H9 (cell line): ENCODE data around the gene DAGLB. TPM values are rescaled to one million over a fixed set of nuclear protein-coding genes. Genes with fewer than 3 reads are reported as not detected.
"Not testable (repeated sequence)": the region's sequence is repeated elsewhere in the genome, so short reads cannot be mapped to it uniquely, and the experiment has no call there.

Experiments used
- DNase-seq: peaks from one replicate; pipeline ENCODE4 v3.0.0-alpha.2; 2017
- H2AFZ ChIP-seq: one replicate; pipeline ENCODE4 v1.6.1; 2013; ENCODE audit warnings: mild to moderate bottlenecking, low read length, control low read depth, moderate library complexity
- H2AK5ac ChIP-seq: 2 replicates; pipeline ENCODE4 v1.6.1; 2013; ENCODE audit warnings: low read length, control low read depth, mixed read lengths; ENCODE audit not compliant: insufficient read length
- H2BK120ac ChIP-seq: one replicate; pipeline ENCODE4 v1.6.1; 2013; ENCODE audit warnings: low read depth, mild to moderate bottlenecking, low read length, control low read depth, inconsistent platforms; ENCODE audit not compliant: poor library complexity, severe bottlenecking
- H2BK12ac ChIP-seq: 2 replicates; pipeline ENCODE4 v1.6.1; 2013; ENCODE audit warnings: low read length, control low read depth, mixed read lengths, low read depth; ENCODE audit not compliant: insufficient read length
- H2BK15ac ChIP-seq: 2 replicates; pipeline ENCODE4 v1.6.1; 2013; ENCODE audit warnings: low read depth, low read length, control low read depth
- H2BK20ac ChIP-seq: one replicate; pipeline ENCODE4 v1.6.1; 2013; ENCODE audit warnings: low read depth, mild to moderate bottlenecking, low read length, control low read depth, inconsistent platforms; ENCODE audit not compliant: poor library complexity, severe bottlenecking
- H2BK5ac ChIP-seq: 2 replicates; pipeline ENCODE4 v1.6.1; 2013; ENCODE audit warnings: low read length, control low read depth, mixed read lengths; ENCODE audit not compliant: insufficient read length
- H3K14ac ChIP-seq: 2 replicates; pipeline ENCODE4 v1.6.1; 2013; ENCODE audit warnings: low read length, control low read depth; ENCODE audit not compliant: insufficient read depth
- H3K18ac ChIP-seq: 2 replicates; pipeline ENCODE4 v1.6.1; 2013; ENCODE audit warnings: low read depth, mild to moderate bottlenecking, mixed read lengths, low read length, control low read depth; ENCODE audit not compliant: insufficient read length
- H3K23ac ChIP-seq: 2 replicates; pipeline ENCODE4 v1.6.1; 2013; ENCODE audit warnings: low read length, control low read depth, mixed read lengths, low read depth; ENCODE audit not compliant: insufficient read length
- H3K23me2 ChIP-seq: 2 replicates; pipeline ENCODE4 v1.6.1; 2013; ENCODE audit warnings: low read depth, mild to moderate bottlenecking, mixed read lengths, low read length, control low read depth; ENCODE audit not compliant: insufficient read length, poor library complexity, severe bottlenecking
- H3K27ac ChIP-seq: 2 replicates; pipeline ENCODE4 v1.5.1; 2013; ENCODE audit warnings: low read length, control low read depth, mixed read lengths, low read depth; ENCODE audit not compliant: insufficient read length
- H3K27me3 ChIP-seq: 2 replicates; pipeline ENCODE4 v1.6.1; 2013; ENCODE audit warnings: low read length, control low read depth, inconsistent platforms; ENCODE audit not compliant: insufficient read depth
- H3K4ac ChIP-seq: 2 replicates; pipeline ENCODE4 v1.6.1; 2013; ENCODE audit warnings: low read depth, mild to moderate bottlenecking, control low read depth, inconsistent platforms, low read length, moderate library complexity
- H3K4me1 ChIP-seq: 2 replicates; pipeline ENCODE4 v1.6.1; 2013; ENCODE audit warnings: low read length, control low read depth, inconsistent platforms; ENCODE audit not compliant: insufficient read depth
- H3K4me2 ChIP-seq: 2 replicates; pipeline ENCODE4 v1.6.1; 2013; ENCODE audit warnings: low read length, control low read depth, mixed read lengths; ENCODE audit not compliant: insufficient read length, insufficient read depth
- H3K56ac ChIP-seq: 2 replicates; pipeline ENCODE4 v1.6.1; 2013; ENCODE audit warnings: low read depth, mild to moderate bottlenecking, mixed read lengths, low read length, control low read depth; ENCODE audit not compliant: insufficient read length
- H3K79me1 ChIP-seq: 2 replicates; pipeline ENCODE4 v1.6.1; 2013; ENCODE audit warnings: low read depth, mild to moderate bottlenecking, moderate library complexity, low read length, control low read depth, inconsistent platforms; ENCODE audit not compliant: insufficient read depth, poor library complexity, severe bottlenecking
- H3K79me2 ChIP-seq: 2 replicates; pipeline ENCODE4 v1.6.1; 2013; ENCODE audit warnings: low read length, control low read depth, inconsistent platforms; ENCODE audit not compliant: insufficient read depth
- H3K9ac ChIP-seq: 2 replicates; pipeline ENCODE4 v1.6.1; 2013; ENCODE audit warnings: low read length, control low read depth, mixed read lengths; ENCODE audit not compliant: insufficient read length; ENCODE audit errors: extremely low read depth
- H3K9me3 ChIP-seq: one replicate; pipeline ENCODE4 v1.6.1; 2013; ENCODE audit warnings: low read depth, low read length, inconsistent platforms; ENCODE audit not compliant: control insufficient read depth
- H3T11ph ChIP-seq: one replicate; pipeline ENCODE4 v1.6.1; 2013; ENCODE audit warnings: mild to moderate bottlenecking, low read length, control low read depth, inconsistent platforms
- H4K20me1 ChIP-seq: one replicate; pipeline ENCODE4 v1.6.1; 2013; ENCODE audit not compliant: control insufficient read depth, insufficient read length, insufficient read depth
- H4K5ac ChIP-seq: 2 replicates; pipeline ENCODE4 v1.6.1; 2013; ENCODE audit warnings: low read depth, mild to moderate bottlenecking, mixed read lengths, low read length, control low read depth; ENCODE audit not compliant: insufficient read length
- H4K8ac ChIP-seq: replicated peaks from 2 replicates; pipeline ENCODE4 v1.6.1; 2013; ENCODE audit warnings: low read length, control low read depth, mixed read lengths, low read depth; ENCODE audit not compliant: insufficient read length
- H4K91ac ChIP-seq: 2 replicates; pipeline ENCODE4 v1.6.1; 2013; ENCODE audit warnings: low read depth, mild to moderate bottlenecking, moderate library complexity, mixed read lengths, low read length, control low read depth; ENCODE audit not compliant: insufficient read length
- H3K27ac Mint-ChIP-seq, 3 experiments: 2 replicates in 2 of 3; 3 replicates in 1 of 3; pipeline ENCODE4 v1.8.0; 2020 to 2021; ENCODE audit warnings: mixed read lengths in 3 of 3, mild to moderate bottlenecking in 1 of 3, moderate library complexity in 1 of 3
- H3K27me3 Mint-ChIP-seq: 2 replicates; pipeline ENCODE4 v1.8.0; 2021; ENCODE audit warnings: low read depth, mild to moderate bottlenecking, moderate library complexity, mixed read lengths
- H3K36me3 Mint-ChIP-seq, 3 experiments: 2 replicates in 2 of 3; 3 replicates in 1 of 3; pipeline ENCODE4 v1.8.0; 2020 to 2021; ENCODE audit warnings: low read depth in 3 of 3, mixed read lengths in 3 of 3; ENCODE audit not compliant: insufficient read depth in 1 of 3
- H3K4me1 Mint-ChIP-seq, 2 experiments: 2 replicates each; pipeline ENCODE4 v1.8.0; 2020; ENCODE audit warnings: mixed read lengths in 2 of 2
- H3K4me3 Mint-ChIP-seq, 2 experiments: 2 replicates in 1 of 2; 3 replicates in 1 of 2; pipeline ENCODE4 v1.8.0; 2020 to 2021; ENCODE audit warnings: mild to moderate bottlenecking in 2 of 2, mixed read lengths in 2 of 2, moderate library complexity in 1 of 2
- H3K9me3 Mint-ChIP-seq, 2 experiments: 2 replicates in 1 of 2; 3 replicates in 1 of 2; pipeline ENCODE4 v1.8.0; 2020; ENCODE audit warnings: mild to moderate bottlenecking in 2 of 2, mixed read lengths in 2 of 2, moderate library complexity in 1 of 2
- CTCF ChIP-seq: fragments of 200-600 bp; sonication (generic); conservative IDR thresholded peaks from 3 replicates; pipeline ENCODE4 v1.8.0; 2021; ENCODE audit warnings: antibody characterized with exemption, mild to moderate bottlenecking
- WGBS: extraction: QIAGEN DNeasy Blood & Tissue Kit; methylation state at CpG from one replicate; pipeline ENCODE4 v1.1.7; 2013; ENCODE audit warnings: missing lambda C conversion rate, low lambda C conversion rate, mixed read lengths; ENCODE audit not compliant: insufficient read length; ENCODE audit errors: extremely low coverage; 5-methylcytosine and 5-hydroxymethylcytosine counted together
- total RNA-seq: library from RNA; stranded (reverse); gene quantifications from 2 replicates; pipeline ENCODE4 v1.2.1, GENCODE V29; 2021

Gene DAGLB
- total RNA-seq, 1 experiment from 2014 or later = 46.4 TPM

- H3K4me2 ChIP-seq = no peak overlapping the region
- no peak overlapping the region for H2BK12ac ChIP-seq
- H3K14ac ChIP-seq = no peak overlapping the region
- Mint-ChIP-seq H3K4me1 (peaks cover 46 to 54% of the 10 kb centered on the region in 2 experiments), H3K9me3 (no peaks in the 10 kb centered on the region), H3K27me3 (no peaks in the 10 kb centered on the region), H3K27ac (peak overlapping the region in 1 of 3 experiments; percentile 95; a peak in 3 of 7 replicates), H3K4me3 (peak overlapping the region in 1 of 2 experiments; percentile 60; a peak in 3 of 5 replicates), H3K36me3 (peaks cover 16 to 40% (median 35%) of the 10 kb centered on the region in 3 experiments; a peak in 6 of 7 replicates)
- no peak overlapping the region for H2BK15ac ChIP-seq
- H4K5ac ChIP-seq = no peak overlapping the region
- H3K4me1 ChIP-seq = peaks cover 12% of the 10 kb centered on the region
- H3T11ph ChIP-seq = no peak overlapping the region
- no peak overlapping the region for H3K9ac ChIP-seq
- H2BK5ac ChIP-seq = no peak overlapping the region
- H3K56ac ChIP-seq = no peak overlapping the region
- H3K79me1 ChIP-seq = no peaks in the 10 kb centered on the region
- H3K4ac ChIP-seq = no peak overlapping the region
- H4K8ac ChIP-seq = no peak overlapping the region
- no peaks in the 10 kb centered on the region for H4K20me1 ChIP-seq
- no peak for DNase-seq
- H2AFZ ChIP-seq = no peak overlapping the region
- H3K18ac ChIP-seq = no peak overlapping the region
- H3K79me2 ChIP-seq = peaks cover 81% of the 10 kb centered on the region
- H3K27me3 ChIP-seq = no peaks in the 10 kb centered on the region
- no peak for TF ChIP-seq CTCF
- H4K91ac ChIP-seq = no peak overlapping the region
- H3K23me2 ChIP-seq = no peaks in the 10 kb centered on the region
- WGBS = no CpG with 5 or more reads among the region's 5 CpGs
- H3K9me3 ChIP-seq = no peaks in the 10 kb centered on the region
- H2BK120ac ChIP-seq = no peak overlapping the region
- H3K23ac ChIP-seq = no peak overlapping the region
- no peak overlapping the region for H3K27ac ChIP-seq
- H2BK20ac ChIP-seq = no peak overlapping the region
- H2AK5ac ChIP-seq = no peak overlapping the region
Observed at GRCh38 chr7:6382817-6383216, 64.9 kb downstream of the DAGLB start.

- H3K4me2 ChIP-seq, H3K18ac ChIP-seq, H4K20me1 ChIP-seq: not testable (repeated sequence)
Observed at GRCh38 chr7:6381846-6382245, 65.9 kb downstream of the DAGLB start.

More at GRCh38 chr7:6381846-6382245, 65.9 kb downstream of the DAGLB start:
- H3K79me1 ChIP-seq, DNase-seq, H2BK15ac ChIP-seq, H3T11ph ChIP-seq, H2BK5ac ChIP-seq, H2AK5ac ChIP-seq, H3K4ac ChIP-seq, H3K23me2 ChIP-seq, H3K27me3 Mint-ChIP-seq, H3K27me3 ChIP-seq, H4K91ac ChIP-seq, H3K9me3 ChIP-seq, H3K9ac ChIP-seq, H3K56ac ChIP-seq, H2BK12ac ChIP-seq, H4K8ac ChIP-seq, H3K4me3 Mint-ChIP-seq, H3K9me3 Mint-ChIP-seq, H2BK20ac ChIP-seq, H3K27ac ChIP-seq, H4K5ac ChIP-seq, H3K23ac ChIP-seq, H3K14ac ChIP-seq, H2BK120ac ChIP-seq, H2AFZ ChIP-seq: not testable (repeated sequence)
- H3K4me1 ChIP-seq = peaks cover 12% of the 10 kb centered on the region
- Mint-ChIP-seq H3K27ac (peak overlapping the region in 2 of 3 experiments; percentile 54 to 95; a peak in 4 of 7 replicates), H3K4me1 (peaks cover 51 to 58% of the 10 kb centered on the region in 2 experiments), H3K36me3 (peaks cover 9 to 31% (median 26%) of the 10 kb centered on the region in 3 experiments; a peak in 6 of 7 replicates)
- no CpG with 5 or more reads among the region's 11 CpGs for WGBS
- H3K79me2 ChIP-seq = peaks cover 91% of the 10 kb centered on the region
